H1 (cell line): Measurements from ENCODE around the gene SLC5A4. TPM values are rescaled to one million over a fixed set of nuclear protein-coding genes. Genes with fewer than 3 reads are reported as not detected.
A peak's percentile ranks its signal among the peaks of the same experiment; 100 is the strongest.

ENCODE experiments used
- CTCF ChIA-PET: fragments of 300-600 bp; sonication (Branson Sonifier 250); formaldehyde crosslinking; loops from one replicate; lab custom pipeline; 2021; ENCODE audit not compliant: partially characterized antibody; lab: Charles Lee
- POLR2A ChIA-PET: fragments of 300-600 bp; sonication (Branson Sonifier 250); formaldehyde crosslinking; loops from one replicate; lab custom pipeline; 2021; ENCODE audit warnings: inconsistent platforms; ENCODE audit not compliant: partially characterized antibody; lab: Charles Lee
- DNase-seq, 2 experiments: peaks; one replicate each; pipeline versions ENCODE4 v3.0.0 to v3.0.0-alpha.2; 2010 to 2022; ENCODE audit warnings: low spot score in 2 of 2, low read depth in 1 of 2, mixed read lengths in 1 of 2
- FAIRE-seq: peaks from 2 replicates; lab custom pipeline; 2011; peaks lifted over from hg19 to GRCh38; lab: Jason Lieb, UNC
- H2AFZ ChIP-seq: 2 replicates; pipeline ENCODE4 v1.8.1; 2012; ENCODE audit warnings: low read length, inconsistent platforms
- H2AK5ac ChIP-seq: 2 replicates; pipeline ENCODE4 v1.6.1; 2013; ENCODE audit warnings: low read depth, low read length
- H2BK120ac ChIP-seq: replicated peaks from 2 replicates; pipeline ENCODE3; 2013; ENCODE audit warnings: low read depth, low read length, inconsistent platforms
- H2BK12ac ChIP-seq: 2 replicates; pipeline ENCODE4 v1.6.1; 2013; ENCODE audit warnings: low read depth, low read length
- H2BK15ac ChIP-seq: 2 replicates; pipeline ENCODE4 v1.6.1; 2013; ENCODE audit warnings: low read length
- H2BK20ac ChIP-seq: 2 replicates; pipeline ENCODE4 v1.6.1; 2013; ENCODE audit warnings: low read length
- H2BK5ac ChIP-seq: 2 replicates; pipeline ENCODE4 v1.6.1; 2013; ENCODE audit warnings: low read depth, low read length
- H3K14ac ChIP-seq: 2 replicates; pipeline ENCODE4 v1.6.1; 2013; ENCODE audit warnings: inconsistent platforms; ENCODE audit not compliant: insufficient read length
- H3K18ac ChIP-seq: 2 replicates; pipeline ENCODE4 v1.6.1; 2013; ENCODE audit warnings: low read length; ENCODE audit errors: extremely low read depth
- H3K23ac ChIP-seq: 2 replicates; pipeline ENCODE4 v1.6.1; 2013; ENCODE audit warnings: inconsistent platforms; ENCODE audit not compliant: insufficient read length
- H3K23me2 ChIP-seq: 2 replicates; pipeline ENCODE4 v1.6.1; 2013; ENCODE audit warnings: low read depth, low read length
- H3K27ac ChIP-seq: 2 replicates; pipeline ENCODE4 v1.6.1; 2011; ENCODE audit warnings: low read depth, low read length, inconsistent platforms
- H3K27me3 ChIP-seq, 4 experiments: replicated peaks in 1 of 4; 1 replicate in 1 of 4; 2 replicates in 3 of 4; pipeline versions ENCODE4 v1.6.1 to v1.8.1; 2011 to 2013; ENCODE audit warnings: low read length in 3 of 4, mild to moderate bottlenecking in 3 of 4, inconsistent platforms in 2 of 4, mixed read lengths in 2 of 4, moderate library complexity in 1 of 4; ENCODE audit not compliant: control insufficient read depth in 3 of 4, insufficient read depth in 3 of 4; ENCODE audit errors: extremely low read depth in 1 of 4
- H3K36me3 ChIP-seq, 4 experiments: 2 replicates each; pipeline versions ENCODE4 v1.6.1 to v1.8.1; 2011 to 2013; ENCODE audit warnings: mild to moderate bottlenecking in 4 of 4, low read length in 3 of 4, moderate library complexity in 2 of 4, control low read depth in 1 of 4, inconsistent platforms in 1 of 4; ENCODE audit not compliant: insufficient read depth in 4 of 4, control insufficient read depth in 2 of 4
- H3K4ac ChIP-seq: replicated peaks from 2 replicates; pipeline ENCODE3; 2013; ENCODE audit warnings: low read length, low read depth, mixed read lengths, inconsistent platforms; ENCODE audit not compliant: insufficient read length
- H3K4me1 ChIP-seq, 4 experiments: replicated peaks in 1 of 4; 1 replicate in 1 of 4; 2 replicates in 3 of 4; pipeline versions ENCODE4 v1.6.1 to v1.8.1; 2011 to 2013; ENCODE audit warnings: low read length in 3 of 4, inconsistent platforms in 2 of 4, mixed read lengths in 1 of 4; ENCODE audit not compliant: insufficient read depth in 4 of 4, control insufficient read depth in 3 of 4
- H3K4me2 ChIP-seq, 2 experiments: 2 replicates each; pipeline versions ENCODE4 v1.6.1 to v1.8.1; 2011 to 2013; ENCODE audit warnings: low read depth in 2 of 2, low read length in 2 of 2, control low read depth in 1 of 2, inconsistent platforms in 1 of 2, mild to moderate bottlenecking in 1 of 2; ENCODE audit not compliant: insufficient read depth in 1 of 2
- H3K4me3 ChIP-seq, 4 experiments: fragments of 200-600, 300-600 bp in 1 of 4; sonication (generic), shearing (Covaris generic), sonication (Bioruptor Twin) in 1 of 4; 2 replicates each; pipeline versions ENCODE4 v1.5.1 to v1.8.1; 2011 to 2016; ENCODE audit warnings: low read length in 4 of 4, low read depth in 3 of 4, control low read depth in 2 of 4, inconsistent platforms in 2 of 4, mild to moderate bottlenecking in 2 of 4, mixed read lengths in 1 of 4, moderate library complexity in 1 of 4; ENCODE audit not compliant: insufficient read depth in 2 of 4; ENCODE audit errors: extremely low read depth in 1 of 4
- H3K56ac ChIP-seq: replicated peaks from 2 replicates; pipeline ENCODE3; 2013; ENCODE audit warnings: low read depth, mild to moderate bottlenecking, mixed read lengths, low read length, inconsistent platforms; ENCODE audit not compliant: insufficient read length
- H3K79me1 ChIP-seq: 2 replicates; pipeline ENCODE4 v1.6.1; 2013; ENCODE audit warnings: low read depth, low read length, control low read depth
- H3K79me2 ChIP-seq, 2 experiments: 2 replicates each; pipeline versions ENCODE4 v1.6.1 to v1.8.1; 2012 to 2013; ENCODE audit warnings: low read length in 2 of 2, mild to moderate bottlenecking in 2 of 2, inconsistent platforms in 1 of 2; ENCODE audit not compliant: insufficient read depth in 2 of 2, control insufficient read depth in 1 of 2
- H3K9ac ChIP-seq, 4 experiments: replicated peaks in 1 of 4; 1 replicate in 1 of 4; 2 replicates in 3 of 4; pipeline versions ENCODE4 v1.6.1 to v1.8.1; 2011 to 2013; ENCODE audit warnings: low read depth in 3 of 4, low read length in 3 of 4, control low read depth in 2 of 4, mild to moderate bottlenecking in 2 of 4, moderate library complexity in 2 of 4, inconsistent platforms in 1 of 4; ENCODE audit errors: extremely low read depth in 1 of 4
- H3K9me3 ChIP-seq, 2 experiments: 2 replicates each; pipeline versions ENCODE4 v1.6.1 to v1.8.1; 2012 to 2013; ENCODE audit warnings: mild to moderate bottlenecking in 2 of 2, moderate library complexity in 2 of 2, control low read depth in 1 of 2, inconsistent platforms in 1 of 2, low read depth in 1 of 2, low read length in 1 of 2, mixed read lengths in 1 of 2; ENCODE audit not compliant: insufficient read depth in 2 of 2
- H4K20me1 ChIP-seq, 2 experiments: replicated peaks in 1 of 2; 2 replicates each; pipeline versions ENCODE3 to v1.8.1; 2011 to 2013; ENCODE audit warnings: inconsistent platforms in 2 of 2, low read length in 2 of 2, mild to moderate bottlenecking in 1 of 2; ENCODE audit not compliant: insufficient read depth in 2 of 2, control insufficient read depth in 1 of 2
- H4K5ac ChIP-seq: 2 replicates; pipeline ENCODE4 v1.6.1; 2013; ENCODE audit warnings: low read length, low read depth, mixed read lengths, inconsistent platforms; ENCODE audit not compliant: insufficient read length
- H4K8ac ChIP-seq: 2 replicates; pipeline ENCODE4 v1.8.0; 2013; ENCODE audit warnings: mild to moderate bottlenecking, moderate library complexity, low read length, inconsistent platforms; ENCODE audit not compliant: insufficient read depth; ENCODE audit errors: extremely low read depth
- H4K91ac ChIP-seq: replicated peaks from 2 replicates; pipeline ENCODE3; 2013; ENCODE audit warnings: low read length, mixed read lengths, inconsistent platforms; ENCODE audit not compliant: insufficient read length
- BACH1 ChIP-seq: IDR thresholded peaks from 2 replicates; pipeline ENCODE4 v1.6.1; 2012; ENCODE audit warnings: low read length, improper control_type of control experiment
- GABPA ChIP-seq: IDR thresholded peaks from 2 replicates; pipeline ENCODE4 v1.6.1; 2011; ENCODE audit warnings: mild to moderate bottlenecking, low read length, moderate library complexity, borderline replicate concordance; ENCODE audit not compliant: insufficient read depth
- NANOG ChIP-seq: IDR thresholded peaks from 2 replicates; pipeline ENCODE4 v1.6.1; 2011; ENCODE audit warnings: low read length, low read depth, mild to moderate bottlenecking, inconsistent platforms; ENCODE audit not compliant: insufficient read depth, poor library complexity, severe bottlenecking
- RNF2 ChIP-seq: fragments of 200-900, 300-1000 bp; sonication (generic); IDR thresholded peaks from 2 replicates; pipeline ENCODE4 v1.7.1; 2016; ENCODE audit warnings: borderline replicate concordance, low read depth, mild to moderate bottlenecking, antibody characterized with exemption, low read length; ENCODE audit not compliant: poor library complexity, severe bottlenecking; ENCODE audit errors: missing control alignments
- TAF1 ChIP-seq: IDR thresholded peaks from 2 replicates; pipeline ENCODE4 v1.6.1; 2011; ENCODE audit warnings: mild to moderate bottlenecking, low read depth, low read length
- WGBS, 2 experiments: shearing (Covaris generic) in 1 of 2; methylation state at CpG; one replicate each; pipeline versions ENCODE4 v1.1.6 to v1.1.7; 2013 to 2015; ENCODE audit warnings: low lambda C conversion rate in 2 of 2, mixed read lengths in 2 of 2, inconsistent platforms in 1 of 2, low coverage in 1 of 2, missing lambda C conversion rate in 1 of 2; ENCODE audit not compliant: insufficient replicate concordance in 2 of 2, insufficient coverage in 1 of 2, insufficient read length in 1 of 2; ENCODE audit errors: extremely low coverage in 1 of 2, missing lambda C conversion rate in 1 of 2; 5-methylcytosine and 5-hydroxymethylcytosine counted together
- polyA plus RNA-seq, 7 experiments: library from polyadenylated mRNA; depleted of rRNA in 3 of 7; stranded (reverse) in 5 of 7; unstranded in 2 of 7; fragments of >200 nt in 5 of 7; fragments of 200-250 nt in 2 of 7; gene quantifications; 1 replicate in 5 of 7; 2 replicates in 1 of 7; 4 replicates in 1 of 7; pipeline versions ENCODE4 v1.2.1 to v1.2.3, GENCODE V29; 2011 to 2013; ENCODE audit warnings: missing spikeins in 2 of 7, mixed read lengths in 2 of 7
- total RNA-seq: library from RNA; stranded (reverse); fragmentation: NEBNext Ultra II Directional; extraction: Animal tissue kit (Norgen Biotek cat#: 25700); gene quantifications from 2 replicates; pipeline ENCODE4 v1.2.1, GENCODE V29; 2021
- TF ChIP-seq, protein P1 (sequence below): IDR thresholded peaks from 2 replicates; pipeline ENCODE4 v1.6.1; 2011; ENCODE audit warnings: low read depth, mild to moderate bottlenecking, low read length; ENCODE audit not compliant: insufficient read depth

Gene SLC5A4
- total and polyA plus RNA-seq, 2 of the 8 experiments (the other 6 are each of a cell fraction or from before 2014, with no cell fraction given): 0.17 TPM; not detected in 1

GRCh38 chr22:32175115-32175514, 80.0 kb downstream of the SLC5A4 start:
- Histone ChIP-seq H3K27me3 (peaks cover 0 to 28% (median 19%) of the 10 kb centered on the region in 4 experiments; a peak in 6 of 7 replicates), H4K5ac (no peak overlapping the region), H3K4me3 (no peak overlapping the region), H3K14ac (no peak overlapping the region), H2AK5ac (no peak overlapping the region), H3K56ac (no peak overlapping the region), H3K36me3 (no peaks in the 10 kb centered on the region), H2BK15ac (no peak overlapping the region), H3K23me2 (peaks cover 5% of the 10 kb centered on the region; the same call in 1 of the 2 replicates), H3K4ac (no peak overlapping the region), H2AFZ (0 out of 2 replicates have a peak overlapping the region, but pooled peaks have one; percentile 83)
- WGBS, 2 experiments: 85% methylated on average over 11 of the region's 11 CpGs; no CpG with 5 or more reads in 1 of the 2 experiments
- TF ChIP-seq BACH1 (no peak), GABPA (no peak), RNF2 (no peak), NANOG (no peak), TAF1 (no peak)
- TF ChIP-seq, protein P1, sequence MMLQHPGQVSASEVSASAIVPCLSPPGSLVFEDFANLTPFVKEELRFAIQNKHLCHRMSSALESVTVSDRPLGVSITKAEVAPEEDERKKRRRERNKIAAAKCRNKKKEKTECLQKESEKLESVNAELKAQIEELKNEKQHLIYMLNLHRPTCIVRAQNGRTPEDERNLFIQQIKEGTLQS: no peak
- TF ChIP-seq, all 59 proteins: peak for 0
- Histone ChIP-seq H3K4me1 (peaks cover 0 to 13% (median 0%) of the 10 kb centered on the region in 4 experiments; a peak in 4 of 7 replicates), H2BK12ac (peak overlapping the region; percentile 29; the same call in 1 of the 2 replicates), H2BK120ac (no peak overlapping the region), H3K79me1 (no peaks in the 10 kb centered on the region), H3K79me2 (no peaks in the 10 kb centered on the region), H3K9ac (no peak overlapping the region), H3K23ac (no peak overlapping the region), H3K9me3 (no peaks in the 10 kb centered on the region), H2BK20ac (no peak overlapping the region), H3K18ac (peak overlapping the region; percentile 20; the same call in 1 of the 2 replicates), H4K91ac (peak overlapping the region; percentile 17), H3K27ac (no peak overlapping the region), H4K8ac (no peak overlapping the region), H2BK5ac (no peak overlapping the region; the same call in 1 of the 2 replicates), H3K4me2 (no peak overlapping the region), H4K20me1 (peaks cover 0 to 2% of the 10 kb centered on the region in 2 experiments)
- CTCF ChIA-PET: interaction anchor here (0.7 to 0.9 kb wide), 2 partner anchors 37 to 204 kb away, joined by 3 to 4 read pairs; no protein-coding TSS in a partner anchor
- DNase-seq (no peak), FAIRE-seq (no peak)
- POLR2A ChIA-PET: no interaction called here
